GM23338 (cell line): Measurements from ENCODE around the gene ABR. TPM values are rescaled to one million over a fixed set of nuclear protein-coding genes. Genes with fewer than 3 reads are reported as not detected.

Experiments used
- ATAC-seq: fragments of 200-7000 bp; cut with Tn5 transposase; 3 replicates; pipeline ENCODE4 v1.9.1; 2020
- DNase-seq: peaks from one replicate; pipeline ENCODE4 v3.0.0-alpha.2; 2015; ENCODE audit warnings: low spot score
- H2AFZ ChIP-seq: fragments of 200-600 bp; sonication (generic); 2 replicates; pipeline ENCODE4 v1.8.0; 2016; ENCODE audit warnings: antibody characterized with exemption, mild to moderate bottlenecking, moderate library complexity
- H3F3A ChIP-seq: fragments of 200-600 bp; sonication (generic); replicated peaks from 2 replicates; pipeline ENCODE4 v1.8.0; 2017; ENCODE audit warnings: antibody characterized with exemption, mixed run types, low read depth
- H3K27ac ChIP-seq: fragments of 200-600 bp; sonication (generic); 2 replicates; pipeline ENCODE4 v1.6.1; 2016; ENCODE audit warnings: low read depth
- H3K27me3 ChIP-seq: fragments of 200-600 bp; sonication (generic); 2 replicates; pipeline ENCODE4 v1.8.0; 2016; ENCODE audit warnings: mild to moderate bottlenecking, mixed run types, moderate library complexity; ENCODE audit not compliant: insufficient read depth
- H3K36me3 ChIP-seq: fragments of 200-600 bp; sonication (generic); 2 replicates; pipeline ENCODE4 v1.8.0; 2016; ENCODE audit warnings: mild to moderate bottlenecking; ENCODE audit not compliant: insufficient read depth
- H3K4me1 ChIP-seq: fragments of 200-600 bp; sonication (generic); 2 replicates; pipeline ENCODE4 v1.8.0; 2016; ENCODE audit warnings: mild to moderate bottlenecking, moderate library complexity; ENCODE audit not compliant: insufficient read depth
- H3K4me2 ChIP-seq: fragments of 200-600 bp; sonication (generic); 2 replicates; pipeline ENCODE4 v1.7.1; 2017; ENCODE audit warnings: mixed run types
- H3K4me3 ChIP-seq: fragments of 200-600 bp; sonication (generic); 2 replicates; pipeline ENCODE4 v1.6.1; 2016; ENCODE audit warnings: mixed run types
- H3K79me2 ChIP-seq: fragments of 200-600 bp; sonication (generic); replicated peaks from 2 replicates; pipeline ENCODE4 v1.8.0; 2017; ENCODE audit warnings: mild to moderate bottlenecking; ENCODE audit not compliant: insufficient read depth
- H3K9me2 ChIP-seq: fragments of 200-600 bp; sonication (generic); 2 replicates; pipeline ENCODE4 v1.8.0; 2017; ENCODE audit not compliant: insufficient read depth
- H4K20me1 ChIP-seq: fragments of 200-600 bp; sonication (generic); replicated peaks from 2 replicates; pipeline ENCODE4 v1.8.0; 2017; ENCODE audit warnings: mild to moderate bottlenecking; ENCODE audit not compliant: insufficient read depth
- H3K27ac Mint-ChIP-seq: 2 replicates; pipeline ENCODE4 v1.8.0; 2020; ENCODE audit warnings: inconsistent platforms, mild to moderate bottlenecking, moderate library complexity, mixed read lengths
- H3K27me3 Mint-ChIP-seq: 3 replicates; pipeline ENCODE4 v1.8.0; 2022; ENCODE audit warnings: low read depth, mild to moderate bottlenecking, moderate library complexity, mixed read lengths, inconsistent platforms; ENCODE audit not compliant: insufficient read depth, poor library complexity
- H3K36me3 Mint-ChIP-seq: 3 replicates; pipeline ENCODE4 v1.8.0; 2021; ENCODE audit warnings: low read depth, mild to moderate bottlenecking, inconsistent platforms, moderate library complexity, mixed read lengths
- H3K4me1 Mint-ChIP-seq: 3 replicates; pipeline ENCODE4 v1.8.0; 2020; ENCODE audit warnings: mild to moderate bottlenecking, inconsistent platforms, mixed read lengths
- H3K4me3 Mint-ChIP-seq: 3 replicates; pipeline ENCODE4 v1.8.0; 2021; ENCODE audit warnings: moderate library complexity, mild to moderate bottlenecking, inconsistent platforms, mixed read lengths
- H3K9me3 Mint-ChIP-seq: 3 replicates; pipeline ENCODE4 v1.8.0; 2020; ENCODE audit warnings: moderate library complexity, mild to moderate bottlenecking, inconsistent platforms, mixed read lengths
- CREB1 ChIP-seq: fragments of 250-450 bp; sonication (Bioruptor Pico); IDR thresholded peaks from 2 replicates; pipeline ENCODE4 v1.5.0; 2020; ENCODE audit warnings: low read depth, mild to moderate bottlenecking, moderate library complexity
- CTCF ChIP-seq, 2 experiments: fragments of 200-600 bp in 1 of 2; sonication (generic) in 1 of 2; conservative IDR thresholded peaks; 2 replicates each; pipeline versions ENCODE4 v1.5.1 to v1.6.1; 2016 to 2017; ENCODE audit warnings: antibody characterized with exemption in 2 of 2, low read depth in 2 of 2, mild to moderate bottlenecking in 2 of 2, moderate library complexity in 1 of 2
- EZH2phosphoT487 ChIP-seq: fragments of 200-600 bp; sonication (generic); IDR thresholded peaks from one replicate; pipeline ENCODE4 v1.8.1; 2018; ENCODE audit warnings: antibody characterized with exemption; ENCODE audit not compliant: unreplicated experiment
- JUNB ChIP-seq: IDR thresholded peaks from one replicate; pipeline ENCODE4 v1.6.1; 2016; ENCODE audit warnings: antibody characterized with exemption; ENCODE audit not compliant: unreplicated experiment
- REST ChIP-seq: IDR thresholded peaks from one replicate; pipeline ENCODE4 v1.6.1; 2018; ENCODE audit warnings: antibody characterized with exemption; ENCODE audit not compliant: unreplicated experiment
- ZNF331 ChIP-seq: fragments of 250-450 bp; sonication (Bioruptor Pico); IDR thresholded peaks from 2 replicates; pipeline ENCODE4 v1.5.0; 2020; ENCODE audit warnings: low read depth, mild to moderate bottlenecking, moderate library complexity
- polyA plus RNA-seq: library from polyadenylated mRNA; unstranded; fragments of >200 nt; fragmentation: Nextera tagmentation; extraction: Ambion mirVana; gene quantifications from 2 replicates; pipeline ENCODE4 v1.2.1, GENCODE V29; 2016
- total RNA-seq: library from RNA; depleted of rRNA; stranded (reverse); fragments of >200 nt; shearing (Covaris generic); gene quantifications from 2 replicates; pipeline ENCODE4 v1.2.3, GENCODE V29; 2014

The ABR gene
- total and polyA plus RNA-seq, 2 experiments from 2014 or later, result 15.0 to 27.7 TPM

GRCh38 chr17:1003633-1003971 lies 176.2 kb downstream of the ABR start (continued):
- TF ChIP-seq CTCF (conservative IDR thresholded peaks at IDR 0.05; ENCODE audit: low read depth in 2 of 2), result no peak
- TF ChIP-seq CREB1, result no peak
- TF ChIP-seq EZH2phosphoT487, result no peak
- no peak for TF ChIP-seq REST
- TF ChIP-seq JUNB, result no peak
- no peak for TF ChIP-seq ZNF331 (CRISPR knock-in tag)

GRCh38 chr17:1002771-1003555 lies 176.8 kb downstream of the ABR start:
- DNase-seq (no peak), ATAC-seq (no peak)
- peaks cover 23% of the 10 kb centered on the region; the same call in 1 of the 2 replicates for H3K36me3 ChIP-seq
- Mint-ChIP-seq H3K27me3 (peaks cover 9% of the 10 kb centered on the region), H3K27ac (no peak overlapping the region; the same call in 1 of the 2 replicates), H3K9me3 (no peaks in the 10 kb centered on the region; the same call in 2 of the 3 replicates), H3K4me1 (peaks cover 20% of the 10 kb centered on the region), H3K36me3 (peaks cover 47% of the 10 kb centered on the region), H3K4me3 (no peak overlapping the region)
- H3F3A ChIP-seq, result peaks cover 16% of the 10 kb centered on the region
- no peak overlapping the region for H3K4me2 ChIP-seq
- H2AFZ ChIP-seq, result no peak overlapping the region
- H3K4me3 ChIP-seq, result no peak overlapping the region
- peaks cover 9% of the 10 kb centered on the region for H3K79me2 ChIP-seq
- H3K4me1 ChIP-seq, result peaks cover 3% of the 10 kb centered on the region; the same call in 1 of the 2 replicates
- H3K27ac ChIP-seq, result no peak overlapping the region
- TF ChIP-seq CTCF (conservative IDR thresholded peaks at IDR 0.05; ENCODE audit: low read depth in 2 of 2), result no peak
- peaks cover 19% of the 10 kb centered on the region for H4K20me1 ChIP-seq
- no peaks in the 10 kb centered on the region for H3K9me2 ChIP-seq
- H3K27me3 ChIP-seq, result no peaks in the 10 kb centered on the region
